Measurements from ENCODE around the gene ANKRD37. TPM values are rescaled to one million over a fixed set of nuclear protein-coding genes. Genes with fewer than 3 reads are reported as not detected.

The ANKRD37 gene
- total and polyA plus RNA-seq, 9 of the 15 experiments (the other 6 are each of a cell fraction or from before 2014, with no cell fraction given) = 1.3 to 53.7 (median 3.6) TPM

DNA sequence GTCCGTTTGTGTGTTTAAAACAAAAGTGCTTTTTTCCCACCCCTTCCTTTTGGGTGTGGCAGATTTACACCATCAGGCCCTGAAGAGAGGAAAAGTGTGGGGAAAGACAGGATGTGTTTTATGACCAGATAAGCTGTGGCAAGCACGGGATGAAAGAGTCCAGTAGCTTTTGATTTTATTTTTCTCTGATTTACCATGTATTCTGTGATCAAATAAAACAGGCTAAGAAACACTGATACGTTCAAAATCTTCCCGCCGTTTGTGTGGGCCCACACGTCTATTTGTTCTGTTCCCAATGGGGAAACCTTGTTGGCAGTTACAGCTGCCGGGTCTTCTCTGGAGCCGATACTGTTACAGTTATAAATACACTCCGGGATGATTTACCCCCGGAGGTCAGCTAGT lies 11.7 kb upstream of the ANKRD37 start (continued):
- TF ChIP-seq FOXP4 (CRISPR knock-in tag; IDR thresholded peaks at IDR 0.05; ENCODE audit: borderline replicate concordance) (no peak), MBD1 (CRISPR knock-in tag; IDR thresholded peaks at IDR 0.05) (no peak), ARNT (IDR thresholded peaks at IDR 0.05) (no peak), C11orf30 (IDR thresholded peaks at IDR 0.05; ENCODE audit: low read depth) (no peak), CBFB (CRISPR knock-in tag; IDR thresholded peaks at IDR 0.05) (no peak), ZFP1 (CRISPR knock-in tag; IDR thresholded peaks at IDR 0.05) (no peak), NR2F6 (CRISPR knock-in tag; IDR thresholded peaks at IDR 0.05) (no peak), CCNT2 (IDR thresholded peaks at IDR 0.05; ENCODE audit: borderline replicate concordance, extremely low read depth, insufficient read length, low read depth, low read length) (no peak), ZFP30 (CRISPR knock-in tag; IDR thresholded peaks at IDR 0.05; ENCODE audit: borderline replicate concordance) (no peak), BACH1 (tag; IDR thresholded peaks at IDR 0.05) (no peak), BRF1 (IDR thresholded peaks at IDR 0.05; ENCODE audit: borderline replicate concordance, extremely low read depth, insufficient read length) (no peak), POLR2B (IDR thresholded peaks at IDR 0.05; ENCODE audit: low read depth, partially characterized antibody) (no peak), SREBF2 (CRISPR knock-in tag; IDR thresholded peaks at IDR 0.05) (no peak), SMARCA5 (IDR thresholded peaks at IDR 0.05) (no peak), ZNF584 (CRISPR knock-in tag; IDR thresholded peaks at IDR 0.05; ENCODE audit: low read depth) (no peak), TBL1XR1 (IDR thresholded peaks at IDR 0.05; ENCODE audit: low read length in 2 of 2) (0 out of 4 replicates have a peak, but pooled peaks of 1 of the 2 experiments have one; percentile 24), ARID1B (IDR thresholded peaks at IDR 0.05) (peak; percentile 64), BHLHE40 (IDR thresholded peaks at IDR 0.05; ENCODE audit: low read length) (peak; percentile 79; the same call in 1 of the 2 replicates), NUFIP1 (IDR thresholded peaks at IDR 0.05; ENCODE audit: partially characterized antibody) (no peak), FUS (optimal IDR thresholded peaks at IDR 0.05; ENCODE audit: low read depth, low read length) (no peak), DPF2 (IDR thresholded peaks at IDR 0.05) (peak; percentile 20; the same call in 1 of the 2 replicates), DACH1 (IDR thresholded peaks at IDR 0.05; ENCODE audit: partially characterized antibody) (no peak)
- TF ChIP-seq, protein P1, sequence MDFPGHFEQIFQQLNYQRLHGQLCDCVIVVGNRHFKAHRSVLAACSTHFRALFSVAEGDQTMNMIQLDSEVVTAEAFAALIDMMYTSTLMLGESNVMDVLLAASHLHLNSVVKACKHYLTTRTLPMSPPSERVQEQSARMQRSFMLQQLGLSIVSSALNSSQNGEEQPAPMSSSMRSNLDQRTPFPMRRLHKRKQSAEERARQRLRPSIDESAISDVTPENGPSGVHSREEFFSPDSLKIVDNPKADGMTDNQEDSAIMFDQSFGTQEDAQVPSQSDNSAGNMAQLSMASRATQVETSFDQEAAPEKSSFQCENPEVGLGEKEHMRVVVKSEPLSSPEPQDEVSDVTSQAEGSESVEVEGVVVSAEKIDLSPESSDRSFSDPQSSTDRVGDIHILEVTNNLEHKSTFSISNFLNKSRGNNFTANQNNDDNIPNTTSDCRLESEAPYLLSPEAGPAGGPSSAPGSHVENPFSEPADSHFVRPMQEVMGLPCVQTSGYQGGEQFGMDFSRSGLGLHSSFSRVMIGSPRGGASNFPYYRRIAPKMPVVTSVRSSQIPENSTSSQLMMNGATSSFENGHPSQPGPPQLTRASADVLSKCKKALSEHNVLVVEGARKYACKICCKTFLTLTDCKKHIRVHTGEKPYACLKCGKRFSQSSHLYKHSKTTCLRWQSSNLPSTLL (IDR thresholded peaks at IDR 0.05) = no peak
- TF ChIP-seq, protein P2, sequence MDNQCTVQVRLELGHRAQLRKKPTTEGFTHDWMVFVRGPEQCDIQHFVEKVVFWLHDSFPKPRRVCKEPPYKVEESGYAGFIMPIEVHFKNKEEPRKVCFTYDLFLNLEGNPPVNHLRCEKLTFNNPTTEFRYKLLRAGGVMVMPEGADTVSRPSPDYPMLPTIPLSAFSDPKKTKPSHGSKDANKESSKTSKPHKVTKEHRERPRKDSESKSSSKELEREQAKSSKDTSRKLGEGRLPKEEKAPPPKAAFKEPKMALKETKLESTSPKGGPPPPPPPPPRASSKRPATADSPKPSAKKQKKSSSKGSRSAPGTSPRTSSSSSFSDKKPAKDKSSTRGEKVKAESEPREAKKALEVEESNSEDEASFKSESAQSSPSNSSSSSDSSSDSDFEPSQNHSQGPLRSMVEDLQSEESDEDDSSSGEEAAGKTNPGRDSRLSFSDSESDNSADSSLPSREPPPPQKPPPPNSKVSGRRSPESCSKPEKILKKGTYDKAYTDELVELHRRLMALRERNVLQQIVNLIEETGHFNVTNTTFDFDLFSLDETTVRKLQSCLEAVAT (IDR thresholded peaks at IDR 0.05) = no peak

All from K562 (cell line).